Heart right ventricle (tissue), 16 donors: Measurements from ENCODE around the gene PIGR. TPM values are rescaled to one million over a fixed set of nuclear protein-coding genes. Genes with fewer than 3 reads are reported as not detected.

Experiments
- ATAC-seq, 8 donors: fragments of 200-7000 bp; cut with Tn5 transposase; one replicate each; pipeline ENCODE4 v1.9.1; 2020; ENCODE audit warnings: mild to moderate bottlenecking in 8 of 8, moderate library complexity in 8 of 8, moderate number of reproducible peaks in 1 of 8
- DNase-seq, 2 donors: peaks; one replicate each; pipeline ENCODE4 v3.0.0-alpha.2; 2020
- H3K27ac ChIP-seq, 10 donors: fragments of 200-600 bp; sonication (generic) in 2 of 10; one replicate each; pipeline versions ENCODE4 v1.5.0 to v1.8.0; 2020 to 2022; ENCODE audit warnings: mild to moderate bottlenecking in 3 of 10
- H3K27me3 ChIP-seq, 7 donors: fragments of 200-600 bp; one replicate each; pipeline ENCODE4 v1.8.0; 2021 to 2022; ENCODE audit warnings: mild to moderate bottlenecking in 2 of 7
- H3K36me3 ChIP-seq, 9 donors: fragments of 200-600 bp; sonication (generic) in 1 of 9; one replicate each; pipeline versions ENCODE4 v1.5.0 to v1.8.0; 2020 to 2022; ENCODE audit warnings: mild to moderate bottlenecking in 2 of 9
- H3K4me1 ChIP-seq, 9 donors: fragments of 200-600 bp; sonication (generic) in 1 of 9; one replicate each; pipeline versions ENCODE4 v1.5.0 to v1.8.0; 2020 to 2022; ENCODE audit warnings: mild to moderate bottlenecking in 4 of 9
- H3K4me3 ChIP-seq, 10 donors: fragments of 200-600 bp; sonication (generic) in 2 of 10; one replicate each; pipeline versions ENCODE4 v1.5.0 to v1.8.0; 2020 to 2022; ENCODE audit warnings: mild to moderate bottlenecking in 7 of 10, moderate library complexity in 2 of 10
- H3K9me3 ChIP-seq, 11 donors: fragments of 200-600 bp in 10 of 11; sonication (generic) in 2 of 11; one replicate each; pipeline versions ENCODE4 v1.5.0 to v1.8.0; 2013 to 2022; ENCODE audit warnings: mild to moderate bottlenecking in 2 of 11, control low read depth in 1 of 11, moderate library complexity in 1 of 11
- CTCF ChIP-seq, 9 donors: fragments of 200-600 bp; sonication (generic) in 2 of 9; IDR thresholded peaks; one replicate each; pipeline versions ENCODE4 v1.5.0 to v1.8.0; 2021 to 2022; ENCODE audit warnings: antibody characterized with exemption in 9 of 9, mild to moderate bottlenecking in 5 of 9, moderate library complexity in 1 of 9
- WGBS, 2 donors: extraction: QIAGEN DNeasy Blood & Tissue Kit; methylation state at CpG; one replicate each; pipeline ENCODE4 v1.1.7; 2013; ENCODE audit warnings: inconsistent platforms in 1 of 2; 5-methylcytosine and 5-hydroxymethylcytosine counted together
- intact Hi-C, 10 donors: fragments of 100-400 bp; cut with DNase I; formaldehyde crosslinking; loops; one replicate each; pipeline versions ENCODE4 v1.11.1 to v1.14.2; 2022
- polyA plus RNA-seq, 2 donors: library from polyadenylated mRNA; stranded (reverse); fragments of 200-250 nt; gene quantifications; one replicate each; pipeline ENCODE4 v1.2.3, GENCODE V29; 2013
- total RNA-seq, 10 donors: library from RNA; stranded (reverse); fragmentation: NEBNext Ultra II Directional in 3 of 10; extraction: Animal tissue kit (Norgen Biotek cat#: 25700) in 3 of 10; gene quantifications; one replicate each; pipeline versions ENCODE4 v1.2.1 to v1.2.4, GENCODE V29; 2021 to 2023
- donor health status: Arrhythmogenic right ventricular cardiomyopathy.
- donor health status: ischemic (EF 13 %, LVEDD 7.1; RV severe dilation, severe dysfunction).
- donor health status: healthy with polysubstance abuse.
- donor health status: DM: no; HTN: yes; CAD: no.
- donor health status: DM: no; HTN: no; CAD: no.
- donor health status: ischemic (EF 25% LVEDD 6.9; RV normal size, moderate dysfunction).
- donor health status: ischemic (EF 25% LVEDD 5.7; RV mildly dilated, moderate dysfunction).
- donor health status: healthy.
- donor health status: DM: yes; HTN: yes; CAD: no.
- donor health status: Ischemic cardiomyopathy.
- donor health status: ischemic (EF 35%, LVEDD 5.7; RV mildly dilated, moderate dysfunction).
- donor health status: nonischemic (EF 11% LVEDD 7.7; RV severe dilation, severe dysfunction).
- donor health status: DM: yes; HTN: yes; CAD: no.
- donor health status: PGD.
- donor health status: ischemic (EF 29% LVEDD 5.4; RV normal size, mild dysfunction).
- donor health status: nonischemic (EF 23%, LVEDD 6.1; RV moderate dilation, normal function).

Gene PIGR
- total and polyA plus RNA-seq, 12 donors = 0.01 to 0.11 (median 0.10) TPM; not detected in 9

GRCh38 chr1:206940588-206940936 lies 5.7 kb downstream of the PIGR start:
- H3K27me3 ChIP-seq = peaks cover 0 to 41% (median 17%) of the 10 kb centered on the region in 7 donors
- intact Hi-C loops = no loop called here
- ATAC-seq (no peak), DNase-seq (no peak)
- no peak for TF ChIP-seq CTCF (IDR thresholded peaks at IDR 0.05)
- H3K27ac ChIP-seq = no peak overlapping the region
- H3K4me3 ChIP-seq = no peak overlapping the region
- H3K4me1 ChIP-seq = no peaks in the 10 kb centered on the region
- WGBS, 2 donors = 92 to 93% methylated on average over 3 of the region's 3 CpGs
- H3K9me3 ChIP-seq = no peaks in the 10 kb centered on the region
- no peaks in the 10 kb centered on the region for H3K36me3 ChIP-seq

GRCh38 chr1:206939841-206940587 lies 6.3 kb downstream of the PIGR start:
- Histone ChIP-seq H3K36me3 (no peaks in the 10 kb centered on the region), H3K4me1 (no peaks in the 10 kb centered on the region), H3K27me3 (peaks cover 0 to 39% (median 12%) of the 10 kb centered on the region in 7 donors), H3K9me3 (no peaks in the 10 kb centered on the region), H3K4me3 (no peak overlapping the region), H3K27ac (no peak overlapping the region)
- intact Hi-C loops = no loop called here
- no peak for TF ChIP-seq CTCF (IDR thresholded peaks at IDR 0.05)
- WGBS, 2 donors = 84 to 91% methylated on average over 9 of the region's 9 CpGs
- DNase-seq = no peak
- ATAC-seq = no peak

GRCh38 chr1:206939131-206939530 lies 7.1 kb downstream of the PIGR start:
- intact Hi-C loops = no loop called here
- H3K27me3 ChIP-seq = peaks cover 0 to 31% (median 3%) of the 10 kb centered on the region in 7 donors
- TF ChIP-seq CTCF (IDR thresholded peaks at IDR 0.05) = no peak
- H3K4me3 ChIP-seq = no peak overlapping the region
- no peaks in the 10 kb centered on the region for H3K4me1 ChIP-seq
- ATAC-seq (no peak), DNase-seq (no peak)
- 90 to 93% methylated on average over 13 of the region's 13 CpGs for WGBS, 2 donors
- no peaks in the 10 kb centered on the region for H3K36me3 ChIP-seq
- no peaks in the 10 kb centered on the region for H3K9me3 ChIP-seq
- no peak overlapping the region for H3K27ac ChIP-seq

GRCh38 chr1:206937425-206937824 lies 8.8 kb downstream of the PIGR start:
- TF ChIP-seq CTCF (IDR thresholded peaks at IDR 0.05) = no peak
- no peak overlapping the region for H3K4me3 ChIP-seq
- 88 to 93% methylated on average over 6 of the region's 6 CpGs for WGBS, 2 donors
- intact Hi-C loops = no loop called here
- DNase-seq (no peak), ATAC-seq (peak in 2 of 8 donors; percentile 33 to 54)
- no peak overlapping the region for H3K27ac ChIP-seq
- no peaks in the 10 kb centered on the region for H3K36me3 ChIP-seq
- no peaks in the 10 kb centered on the region for H3K9me3 ChIP-seq
- no peaks in the 10 kb centered on the region for H3K4me1 ChIP-seq
- H3K27me3 ChIP-seq = peaks cover 0 to 20% (median 0%) of the 10 kb centered on the region in 7 donors
